K562 (cell line): ENCODE results near the gene DUSP9. TPM values are rescaled to one million over a fixed set of nuclear protein-coding genes. Genes with fewer than 3 reads are reported as not detected.
A peak's percentile ranks its signal among the peaks of the same experiment; 100 is the strongest.

Experiments
- ATAC-seq: fragments of 200-7000 bp; cut with Tn5 transposase; 3 replicates; pipeline ENCODE4 v1.9.1; 2020; ENCODE audit warnings: moderate library complexity
- BruUV-seq: library from RNA; stranded (reverse); fragments of 400-500 nt; replicated peaks from 2 replicates; lab custom pipeline; 2021; lab: Mats Ljungman, UMichigan
- CTCF ChIA-PET: fragments of 300-600 bp; formaldehyde crosslinking; extraction: SDS; loops from one replicate; lab custom pipeline; 2021; ENCODE audit warnings: low intra/inter-chr PET ratio; lab: Yijun Ruan, JAX
- POLR2A ChIA-PET: fragments of 300-600, 350-650 bp; sonication (Branson Sonifier 250); formaldehyde crosslinking; extraction: SDS; loops from one replicate; lab custom pipeline; 2021; ENCODE audit warnings: antibody characterized with exemption, inconsistent platforms; lab: Yijun Ruan, JAX
- DNase-seq, 4 experiments: peaks; one replicate each; pipeline versions ENCODE4 v3.0.0 to v3.0.0-alpha.2; 2011 to 2018; ENCODE audit warnings: low spot score in 3 of 4, mixed read lengths in 3 of 4; ENCODE audit errors: extremely low read depth in 1 of 4
- FAIRE-seq: peaks from 2 replicates; lab custom pipeline; 2011; peaks lifted over from hg19 to GRCh38; lab: Jason Lieb, UNC
- H2AFZ ChIP-seq: 2 replicates; pipeline ENCODE4 v1.6.0; 2011; ENCODE audit warnings: low read depth, low read length, control low read depth, inconsistent platforms
- H3K27ac ChIP-seq: fragments of 200-600 bp; 3 replicates; pipeline ENCODE4 v1.8.0; 2011; ENCODE audit warnings: low read depth, mild to moderate bottlenecking, control low read depth, inconsistent platforms, low read length, moderate library complexity, mixed read lengths; ENCODE audit errors: extremely low read depth
- H3K27me3 ChIP-seq, 2 experiments: fragments of 300-600 bp in 1 of 2; 2 replicates in 1 of 2; 3 replicates in 1 of 2; pipeline versions ENCODE4 v1.6.0 to v1.8.0; 2011; ENCODE audit warnings: inconsistent platforms in 2 of 2, low read length in 2 of 2, mild to moderate bottlenecking in 1 of 2, mixed read lengths in 1 of 2, moderate library complexity in 1 of 2; ENCODE audit not compliant: control insufficient read depth in 2 of 2, insufficient read depth in 2 of 2
- H3K36me3 ChIP-seq: fragments of 300-600 bp; 3 replicates; pipeline ENCODE4 v1.8.0; 2011; ENCODE audit warnings: mild to moderate bottlenecking, low read length, inconsistent platforms; ENCODE audit not compliant: control insufficient read depth, insufficient read depth
- H3K4me1 ChIP-seq, 2 experiments: fragments of 200-600 bp in 1 of 2; replicated peaks in 1 of 2; 2 replicates in 1 of 2; 3 replicates in 1 of 2; pipeline versions ENCODE4 v1.5.1 to v1.8.0; 2011; ENCODE audit warnings: inconsistent platforms in 2 of 2, low read length in 2 of 2, mild to moderate bottlenecking in 1 of 2, mixed read lengths in 1 of 2, moderate library complexity in 1 of 2; ENCODE audit not compliant: control insufficient read depth in 2 of 2, insufficient read depth in 2 of 2
- H3K4me2 ChIP-seq: 2 replicates; pipeline ENCODE4 v1.6.1; 2011; ENCODE audit warnings: low read length, control low read depth, inconsistent platforms, mixed read lengths; ENCODE audit not compliant: insufficient read depth
- H3K4me3 ChIP-seq: fragments of 200-600 bp; sonication (generic), shearing (Covaris generic); 2 replicates; pipeline ENCODE4 v1.5.1; 2016; ENCODE audit warnings: control low read depth, inconsistent platforms
- H3K79me2 ChIP-seq: fragments of 200-600 bp; 3 replicates; pipeline ENCODE4 v1.8.0; 2011; ENCODE audit warnings: low read length, inconsistent platforms; ENCODE audit not compliant: control insufficient read depth, insufficient read depth
- H3K9ac ChIP-seq, 2 experiments: 2 replicates each; pipeline versions ENCODE4 v1.6.0 to v1.6.1; 2011; ENCODE audit warnings: low read depth in 2 of 2, low read length in 2 of 2, control low read depth in 1 of 2, inconsistent platforms in 1 of 2, mild to moderate bottlenecking in 1 of 2, mixed read lengths in 1 of 2; ENCODE audit not compliant: insufficient read depth in 1 of 2
- H3K9me1 ChIP-seq: one replicate; pipeline ENCODE4 v1.6.0; 2011; ENCODE audit warnings: inconsistent platforms, mild to moderate bottlenecking, low read length, moderate library complexity; ENCODE audit not compliant: control insufficient read depth, insufficient read depth
- H3K9me3 ChIP-seq: replicated peaks from 2 replicates; pipeline ENCODE4 v1.5.1; 2011; ENCODE audit warnings: low read depth, low read length, inconsistent platforms; ENCODE audit not compliant: control insufficient read depth, insufficient read depth
- H4K20me1 ChIP-seq: replicated peaks from 2 replicates; pipeline ENCODE4 v1.6.1; 2011; ENCODE audit warnings: low read length, inconsistent platforms, mixed read lengths; ENCODE audit not compliant: control insufficient read depth, insufficient read depth
- CBFA2T3 ChIP-seq: fragments of 450-650 bp; IDR thresholded peaks from 2 replicates; pipeline ENCODE4 v1.6.1; 2017
- CBFB ChIP-seq: sonication (generic); formaldehyde crosslinking; IDR thresholded peaks from 2 replicates; pipeline ENCODE4 v1.4.0; 2020; ENCODE audit warnings: mild to moderate bottlenecking, missing genetic modification reagents
- CHD2 ChIP-seq: IDR thresholded peaks from 2 replicates; pipeline ENCODE4 v1.6.1; 2011; ENCODE audit warnings: low read depth, low read length
- HDAC6 ChIP-seq: IDR thresholded peaks from 2 replicates; pipeline ENCODE4 v1.6.1; 2012; ENCODE audit warnings: low read depth, mild to moderate bottlenecking, control low read depth, inconsistent platforms, low read length, moderate library complexity
- HLTF ChIP-seq: fragments of 450-650 bp; IDR thresholded peaks from 2 replicates; pipeline ENCODE4 v1.6.1; 2016
- NBN ChIP-seq: fragments of 450-650 bp; IDR thresholded peaks from 2 replicates; pipeline ENCODE4 v1.6.1; 2016; ENCODE audit warnings: low read depth, mild to moderate bottlenecking
- NR3C1 ChIP-seq: sonication (generic); formaldehyde crosslinking; IDR thresholded peaks from 2 replicates; pipeline ENCODE4 v1.8.1; 2022; ENCODE audit warnings: missing genetic modification reagents
- NUFIP1 ChIP-seq: fragments of 450-650 bp; IDR thresholded peaks from 2 replicates; pipeline ENCODE4 v1.6.1; 2018; ENCODE audit not compliant: partially characterized antibody
- RB1 ChIP-seq: fragments of 450-650 bp; IDR thresholded peaks from 2 replicates; pipeline ENCODE4 v1.6.1; 2017; ENCODE audit warnings: low read depth, mild to moderate bottlenecking
- RFX5 ChIP-seq: IDR thresholded peaks from 2 replicates; pipeline ENCODE4 v1.6.1; 2011; ENCODE audit warnings: low read depth, mild to moderate bottlenecking, improper control_type of control experiment, low read length
- TFAP4 ChIP-seq: sonication (generic); formaldehyde crosslinking; IDR thresholded peaks from 2 replicates; pipeline ENCODE4 v1.8.0; 2022; ENCODE audit warnings: missing genetic modification reagents, mild to moderate bottlenecking, moderate library complexity, borderline replicate concordance
- ZBTB34 ChIP-seq: fragments of 250-450 bp; sonication (Bioruptor Pico); IDR thresholded peaks from 2 replicates; pipeline ENCODE4 v1.8.0; 2021; ENCODE audit warnings: mild to moderate bottlenecking, moderate library complexity
- ZNF263 ChIP-seq: sonication (generic); formaldehyde crosslinking; IDR thresholded peaks from 2 replicates; pipeline ENCODE4 v1.8.0; 2022; ENCODE audit warnings: mild to moderate bottlenecking, missing genetic modification reagents, borderline replicate concordance
- WGBS: fragments of 100-300 bp; shearing (Covaris generic); methylation state at CpG from one replicate; pipeline ENCODE4 v1.1.6; 2016; ENCODE audit warnings: low coverage, mixed read lengths; ENCODE audit not compliant: insufficient coverage; ENCODE audit errors: missing lambda C conversion rate; 5-methylcytosine and 5-hydroxymethylcytosine counted together
- in situ Hi-C: fragments of 300-500 bp; cut with MboI; formaldehyde crosslinking; loops from 4 replicates; pipeline ENCODE4 v1.15.0; 2018; ENCODE audit warnings: inconsistent platforms, mixed read lengths
- intact Hi-C: fragments of 100-400 bp; cut with micrococcal nuclease; formaldehyde crosslinking; loops from 2 replicates; pipeline ENCODE4 v1.14.2; 2022
- polyA plus RNA-seq, 8 experiments: library from polyadenylated mRNA; depleted of rRNA in 4 of 8; stranded (reverse) in 5 of 8; unstranded in 3 of 8; fragments of >200 nt; fragmentation: Nextera tagmentation in 2 of 8; fragmentation: Illumina TruSeq in 1 of 8; extraction: Ambion mirVana in 2 of 8; extraction: Trizol in 1 of 8; gene quantifications; 2 replicates each; pipeline versions ENCODE4 v1.2.1 to v1.2.3, GENCODE V29; 2011 to 2014; ENCODE audit warnings: inconsistent platforms in 1 of 8, missing spikeins in 1 of 8
- total RNA-seq, 7 experiments: library from RNA; depleted of rRNA in 6 of 7; stranded (reverse); fragments of >200 nt in 6 of 7; fragmentation: Illumina TruSeq in 2 of 7; extraction: Trizol in 2 of 7; gene quantifications; 2 replicates each; pipeline versions ENCODE4 v1.2.1 to v1.2.3, GENCODE V29; 2011 to 2021; ENCODE audit warnings: low replicate concordance in 1 of 7
- TF ChIP-seq, protein P1 (sequence below): sonication (generic); formaldehyde crosslinking; IDR thresholded peaks from 2 replicates; pipeline ENCODE4 v1.9.0; 2022; ENCODE audit warnings: mild to moderate bottlenecking, missing genetic modification reagents
- TF ChIP-seq, protein P2 (sequence below): fragments of 450-650 bp; IDR thresholded peaks from 2 replicates; pipeline ENCODE4 v1.6.1; 2016; ENCODE audit warnings: mild to moderate bottlenecking

Gene DUSP9
- total and polyA plus RNA-seq, 9 of the 15 experiments (the other 6 are each of a cell fraction or from before 2014, with no cell fraction given): 0.11 to 14.1 (median 5.5) TPM

DNA sequence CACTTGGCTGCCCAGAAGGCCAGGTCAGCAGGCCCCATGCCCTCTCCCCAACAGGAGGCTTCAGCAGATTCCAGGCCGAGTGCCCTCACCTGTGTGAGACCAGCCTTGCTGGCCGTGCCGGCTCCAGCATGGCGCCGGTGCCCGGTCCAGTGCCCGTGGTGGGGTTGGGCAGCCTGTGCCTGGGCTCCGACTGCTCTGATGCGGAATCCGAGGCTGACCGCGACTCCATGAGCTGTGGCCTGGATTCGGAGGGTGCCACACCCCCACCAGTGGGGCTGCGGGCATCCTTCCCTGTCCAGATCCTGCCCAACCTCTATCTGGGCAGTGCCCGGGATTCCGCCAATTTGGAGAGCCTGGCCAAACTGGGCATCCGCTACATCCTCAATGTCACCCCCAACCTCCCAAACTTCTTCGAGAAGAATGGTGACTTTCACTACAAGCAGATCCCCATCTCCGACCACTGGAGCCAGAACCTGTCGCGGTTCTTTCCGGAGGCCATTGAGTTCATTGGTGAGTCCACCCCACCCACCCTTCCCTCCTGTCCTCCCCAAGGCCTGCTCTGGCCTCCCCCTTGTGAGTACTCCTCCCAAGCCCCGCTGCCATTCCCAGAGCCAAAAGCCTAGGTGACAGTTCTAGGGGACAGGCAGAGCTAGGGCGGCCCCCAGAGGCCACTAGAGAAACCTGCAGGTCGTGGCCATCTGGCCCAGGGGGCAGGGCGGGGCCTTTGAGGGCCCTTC is 2.3 kb downstream of the DUSP9 start:
- Histone ChIP-seq H3K27ac (no peak overlapping the region), H3K9me1 (no peaks in the 10 kb centered on the region), H3K4me3 (no peak overlapping the region), H4K20me1 (no peaks in the 10 kb centered on the region), H3K36me3 (no peaks in the 10 kb centered on the region), H2AFZ (0 out of 2 replicates have a peak overlapping the region, but pooled peaks have one; percentile 40), H3K4me1 (peaks cover 5 to 49% of the 10 kb centered on the region in 2 experiments; a peak in 3 of 5 replicates), H3K9me3 (no peaks in the 10 kb centered on the region), H3K79me2 (no peaks in the 10 kb centered on the region), H3K4me2 (no peak overlapping the region), H3K9ac (no peak overlapping the region), H3K27me3 (no peaks in the 10 kb centered on the region; a peak in 1 of 5 replicates)
- CTCF ChIA-PET: interaction anchor here (0.6 to 1.4 kb wide), 3 partner anchors 39 to 263 kb away, joined by 3 to 4 read pairs (median 4); no protein-coding TSS in a partner anchor
- FAIRE-seq: no peak
- peak; percentile 87 for ATAC-seq
- peak; percentile 52 to 74 (median 61) for DNase-seq
- 58% methylated on average over 15 of the region's 26 CpGs for WGBS
- in situ Hi-C loops: no loop called here
- BruUV-seq: no TSS peak
- POLR2A ChIA-PET: interaction anchor here (0.6 to 1.4 kb wide), 4 partner anchors 9 to 819 kb away, joined by 3 to 5 read pairs (median 4); no protein-coding TSS in a partner anchor
- intact Hi-C loops: loop anchor here (5.0 kb wide), 3 partner anchors 37 to 112 kb away; no protein-coding TSS in a partner anchor
- TF ChIP-seq HLTF: no peak
- TF ChIP-seq NBN: no peak
- TF ChIP-seq TFAP4 (CRISPR knock-in tag): no peak
- TF ChIP-seq ZBTB34: no peak
- no peak for TF ChIP-seq HDAC6
- no peak for TF ChIP-seq CBFB
- TF ChIP-seq NUFIP1: no peak
- no peak for TF ChIP-seq CHD2
- TF ChIP-seq CBFA2T3: no peak
- peak; percentile 48; the same call in 1 of the 2 replicates for TF ChIP-seq ZNF263 (CRISPR knock-in tag)
- TF ChIP-seq RFX5: no peak
- peak; percentile 20; the same call in 1 of the 2 replicates for TF ChIP-seq RB1
- no peak for TF ChIP-seq NR3C1 (CRISPR knock-in tag)
- TF ChIP-seq, protein P1, sequence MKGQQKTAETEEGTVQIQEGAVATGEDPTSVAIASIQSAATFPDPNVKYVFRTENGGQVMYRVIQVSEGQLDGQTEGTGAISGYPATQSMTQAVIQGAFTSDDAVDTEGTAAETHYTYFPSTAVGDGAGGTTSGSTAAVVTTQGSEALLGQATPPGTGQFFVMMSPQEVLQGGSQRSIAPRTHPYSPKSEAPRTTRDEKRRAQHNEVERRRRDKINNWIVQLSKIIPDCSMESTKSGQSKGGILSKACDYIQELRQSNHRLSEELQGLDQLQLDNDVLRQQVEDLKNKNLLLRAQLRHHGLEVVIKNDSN (CRISPR knock-in tag): no peak
- TF ChIP-seq, protein P2, sequence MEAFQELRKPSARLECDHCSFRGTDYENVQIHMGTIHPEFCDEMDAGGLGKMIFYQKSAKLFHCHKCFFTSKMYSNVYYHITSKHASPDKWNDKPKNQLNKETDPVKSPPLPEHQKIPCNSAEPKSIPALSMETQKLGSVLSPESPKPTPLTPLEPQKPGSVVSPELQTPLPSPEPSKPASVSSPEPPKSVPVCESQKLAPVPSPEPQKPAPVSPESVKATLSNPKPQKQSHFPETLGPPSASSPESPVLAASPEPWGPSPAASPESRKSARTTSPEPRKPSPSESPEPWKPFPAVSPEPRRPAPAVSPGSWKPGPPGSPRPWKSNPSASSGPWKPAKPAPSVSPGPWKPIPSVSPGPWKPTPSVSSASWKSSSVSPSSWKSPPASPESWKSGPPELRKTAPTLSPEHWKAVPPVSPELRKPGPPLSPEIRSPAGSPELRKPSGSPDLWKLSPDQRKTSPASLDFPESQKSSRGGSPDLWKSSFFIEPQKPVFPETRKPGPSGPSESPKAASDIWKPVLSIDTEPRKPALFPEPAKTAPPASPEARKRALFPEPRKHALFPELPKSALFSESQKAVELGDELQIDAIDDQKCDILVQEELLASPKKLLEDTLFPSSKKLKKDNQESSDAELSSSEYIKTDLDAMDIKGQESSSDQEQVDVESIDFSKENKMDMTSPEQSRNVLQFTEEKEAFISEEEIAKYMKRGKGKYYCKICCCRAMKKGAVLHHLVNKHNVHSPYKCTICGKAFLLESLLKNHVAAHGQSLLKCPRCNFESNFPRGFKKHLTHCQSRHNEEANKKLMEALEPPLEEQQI: no peak
